Tibial nerve (tissue), 4 donors: ENCODE measurements around the gene NGEF.

Experiments
- CTCF ChIP-seq, 5 experiments: fragments of 200-600 bp in 3 of 5; fragments of 450-650 bp in 2 of 5; sonication (generic) in 3 of 5; IDR thresholded peaks; one replicate each; pipeline ENCODE4 v1.5.1; 2016 to 2019; ENCODE audit warnings: antibody characterized with exemption in 5 of 5, mild to moderate bottlenecking in 3 of 5, moderate library complexity in 2 of 5
- EP300 ChIP-seq, 2 donors: sonication (generic); formaldehyde crosslinking; IDR thresholded peaks; one replicate each; pipeline ENCODE4 v1.6.1; 2017; ENCODE audit warnings: antibody characterized with exemption in 2 of 2, mild to moderate bottlenecking in 1 of 2
- POLR2A ChIP-seq, 2 donors: fragments of 450-650 bp; IDR thresholded peaks; one replicate each; pipeline ENCODE4 v1.6.1; 2017; ENCODE audit warnings: antibody characterized with exemption in 2 of 2, mild to moderate bottlenecking in 2 of 2, moderate library complexity in 2 of 2

- TF ChIP-seq CTCF (IDR thresholded peaks at IDR 0.05) (no peak), POLR2A (IDR thresholded peaks at IDR 0.05) (no peak), EP300 (IDR thresholded peaks at IDR 0.05) (no peak)
These were observed 83.0 kb downstream of the NGEF start for GRCh38 chr2:232930059-232930400.
